Measurements from ENCODE around the gene WDR70. TPM values are rescaled to one million over a fixed set of nuclear protein-coding genes. Genes with fewer than 3 reads are reported as not detected.
"Not testable (repeated sequence)": the region's sequence is repeated elsewhere in the genome, so short reads cannot be mapped to it uniquely, and the experiment has no call there.

Gene WDR70
- total RNA-seq: 10 to 100 TPM; 35.2 to 38.8 TPM
- total RNA-seq: 39.4 to 62.6 reads per million in 2 donors

GRCh38 chr5:37379100-37379628, at the start of gene WDR70:
Gene WDR70 (plus strand): TSS chr5:37379318. CDS start chr5:37379368, 50 bp downstream.
- H3K27ac Mint-ChIP-seq: peak within 1 kb of the TSS; percentile 92
- peak within 1 kb of the TSS; percentile 93 for H3K4me3 Mint-ChIP-seq
- DNase-seq: peak; percentile 63 to 68 (median 67)
- H3K9me3 ChIP-seq (ENCODE audit: control insufficient read depth, low read length, poor library complexity, severe bottlenecking); H3K27me3 Mint-ChIP-seq; H3K36me3 Mint-ChIP-seq (ENCODE audit: low read depth): not testable (repeated sequence)
- peak; percentile 99 for ATAC-seq
- H3K4me1 Mint-ChIP-seq: peaks cover 10% of the 10 kb centered on the region

DNA sequence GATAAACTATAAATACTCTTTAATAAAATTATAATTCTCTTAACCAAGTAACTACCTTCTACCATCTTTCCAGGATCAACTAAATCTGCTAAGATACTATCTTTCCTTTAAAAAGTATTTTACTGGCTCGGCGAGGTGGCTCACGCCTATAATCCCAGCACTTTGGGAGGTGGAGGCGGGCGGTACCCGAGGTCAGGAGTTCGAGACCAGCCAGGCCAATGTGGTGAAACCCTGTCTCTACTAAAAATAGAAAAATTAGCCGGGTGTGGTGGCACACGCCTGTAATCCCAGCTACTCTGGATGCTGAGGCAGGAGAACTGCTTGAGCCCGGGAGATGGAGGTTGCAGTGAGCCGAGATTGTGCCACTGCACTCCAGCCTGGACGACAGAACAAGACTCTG, 44.4 kb upstream of the WDR70 start:
- H3K36me3 Mint-ChIP-seq (ENCODE audit: low read depth): not testable (repeated sequence)

DNA sequence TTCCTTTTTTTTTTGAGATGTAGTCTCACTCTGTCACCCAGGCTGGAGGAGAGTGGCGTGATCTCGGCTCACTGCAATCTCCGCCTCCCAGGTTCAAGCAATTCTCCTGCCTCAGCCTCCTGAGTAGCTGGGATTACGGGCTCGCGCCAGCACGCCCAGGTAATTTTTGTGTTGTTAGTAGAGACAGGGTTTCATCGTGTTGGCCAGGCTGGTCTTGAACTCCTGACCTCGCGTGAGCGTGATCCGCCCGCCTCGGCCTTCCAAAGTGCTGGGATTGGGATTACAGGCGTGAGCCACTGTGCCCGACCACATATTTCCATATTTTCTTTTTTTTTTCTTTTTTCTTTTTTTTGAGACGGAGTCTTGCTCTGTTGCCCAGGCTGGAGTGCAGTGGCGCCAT, 36.4 kb upstream of the WDR70 start:
- not testable (repeated sequence) for H3K27ac Mint-ChIP-seq; H3K27me3 Mint-ChIP-seq; ATAC-seq; H3K36me3 Mint-ChIP-seq (ENCODE audit: low read depth); H3K4me1 Mint-ChIP-seq; H3K4me3 Mint-ChIP-seq; H3K9me3 ChIP-seq (ENCODE audit: control insufficient read depth, low read length, poor library complexity, severe bottlenecking); DNase-seq

More for the DNA sequence above, 44.4 kb upstream of the WDR70 start:
- DNase-seq; H3K9me3 ChIP-seq (ENCODE audit: control insufficient read depth, low read length, poor library complexity, severe bottlenecking); H3K4me1 Mint-ChIP-seq; H3K4me3 Mint-ChIP-seq; H3K27me3 Mint-ChIP-seq; H3K27ac Mint-ChIP-seq; ATAC-seq: not testable (repeated sequence)

DNA sequence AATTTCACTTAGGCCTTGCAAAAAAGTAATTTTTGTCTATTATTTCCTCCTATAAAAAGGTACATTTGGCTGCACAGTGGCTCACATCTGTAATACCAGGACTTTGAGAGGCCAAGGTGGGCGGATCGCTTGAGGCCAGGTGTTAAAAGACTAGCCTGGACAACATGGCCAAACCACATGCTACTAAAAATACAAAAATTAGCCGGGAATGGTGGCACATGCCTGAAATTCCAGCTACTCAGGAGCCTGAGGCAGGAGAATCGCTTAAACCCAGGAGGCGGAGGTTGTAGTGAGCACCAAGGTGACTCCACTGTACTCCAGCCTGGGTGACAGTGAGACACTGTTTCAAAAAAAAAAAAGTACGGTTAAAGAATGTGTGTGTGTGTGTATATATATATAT, 24.0 kb upstream of the WDR70 start:
- Mint-ChIP-seq H3K4me3 (no peak overlapping the region), H3K36me3 (ENCODE audit: low read depth) (no peaks in the 10 kb centered on the region), H3K27me3 (no peaks in the 10 kb centered on the region), H3K4me1 (peaks cover 5% of the 10 kb centered on the region), H3K27ac (no peak overlapping the region)
- DNase-seq (no peak), ATAC-seq (no peak)
- no peaks in the 10 kb centered on the region for H3K9me3 ChIP-seq (ENCODE audit: control insufficient read depth, low read length, poor library complexity, severe bottlenecking)

GRCh38 chr5:37370550-37370863, 8.6 kb upstream of the WDR70 start:
- Mint-ChIP-seq H3K36me3 (ENCODE audit: low read depth) (peaks cover 2% of the 10 kb centered on the region), H3K27me3 (no peaks in the 10 kb centered on the region), H3K4me1 (peaks cover 40% of the 10 kb centered on the region), H3K27ac (peak overlapping the region; percentile 98), H3K4me3 (peak overlapping the region; percentile 97)
- ATAC-seq: peak; percentile 48
- peak in 1 of 3 donors; percentile 9 for DNase-seq
- no peaks in the 10 kb centered on the region for H3K9me3 ChIP-seq (ENCODE audit: control insufficient read depth, low read length, poor library complexity, severe bottlenecking)

DNA sequence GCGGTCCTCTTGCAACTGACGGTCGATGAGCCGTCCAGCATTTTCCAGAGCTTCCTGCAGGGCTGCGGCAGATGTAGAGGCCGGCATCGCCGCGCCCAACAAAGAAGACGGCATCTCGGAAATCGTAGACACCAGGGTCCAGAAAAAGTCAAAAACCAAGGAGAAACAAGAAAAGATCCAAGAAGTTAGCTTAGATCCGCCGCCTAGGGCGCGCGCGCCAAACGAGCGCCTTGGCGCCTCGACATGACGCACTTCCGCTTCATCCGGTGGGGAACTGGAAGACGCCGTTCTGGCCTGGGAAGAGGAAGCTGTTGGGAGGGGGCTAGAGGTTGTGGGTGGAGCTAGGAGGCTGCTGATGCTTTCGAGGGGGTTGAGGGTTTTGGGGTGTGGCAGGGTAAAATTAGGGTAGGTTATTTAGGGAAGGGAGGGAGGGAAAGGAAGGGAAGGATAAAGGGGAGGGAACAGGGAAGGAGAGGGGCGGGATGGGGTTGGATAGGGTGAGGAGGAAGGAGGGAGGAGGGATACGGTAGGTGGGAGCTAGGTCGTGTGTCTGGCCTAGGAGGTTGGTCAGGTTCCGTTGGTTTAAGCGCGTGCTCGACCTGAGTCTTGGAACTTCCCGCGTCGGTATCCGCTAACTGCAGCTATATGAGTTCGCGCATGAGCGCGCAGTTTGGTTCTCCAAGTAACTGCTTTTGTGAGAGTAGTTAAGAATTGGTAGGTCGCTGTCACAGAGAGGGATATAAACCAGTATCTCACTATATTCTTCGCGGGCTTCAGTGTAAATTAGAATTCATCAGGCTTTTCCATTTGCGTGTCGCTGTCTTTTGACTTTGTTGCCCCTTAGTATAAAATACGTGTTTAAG, 8.0 kb upstream of the WDR70 start, which contains the start of gene NUP155:
NUP155 (minus strand) TSS at position 243 of the 863 bp plus-strand sequence; CDS start at position 114, 129 bp downstream.
- H3K27me3 Mint-ChIP-seq: no peaks in the 10 kb centered on the region
- peak within 1 kb of the TSS; percentile 98 for H3K27ac Mint-ChIP-seq
- peak within 1 kb of the TSS; percentile 97 for H3K4me3 Mint-ChIP-seq
- peaks cover 2% of the 10 kb centered on the region for H3K36me3 Mint-ChIP-seq (ENCODE audit: low read depth)
- DNase-seq (peak; percentile 74 to 80 (median 76)), ATAC-seq (peak; percentile 93)
- H3K4me1 Mint-ChIP-seq: peaks cover 36% of the 10 kb centered on the region
- H3K9me3 ChIP-seq (ENCODE audit: control insufficient read depth, low read length, poor library complexity, severe bottlenecking): no peaks in the 10 kb centered on the region

DNA sequence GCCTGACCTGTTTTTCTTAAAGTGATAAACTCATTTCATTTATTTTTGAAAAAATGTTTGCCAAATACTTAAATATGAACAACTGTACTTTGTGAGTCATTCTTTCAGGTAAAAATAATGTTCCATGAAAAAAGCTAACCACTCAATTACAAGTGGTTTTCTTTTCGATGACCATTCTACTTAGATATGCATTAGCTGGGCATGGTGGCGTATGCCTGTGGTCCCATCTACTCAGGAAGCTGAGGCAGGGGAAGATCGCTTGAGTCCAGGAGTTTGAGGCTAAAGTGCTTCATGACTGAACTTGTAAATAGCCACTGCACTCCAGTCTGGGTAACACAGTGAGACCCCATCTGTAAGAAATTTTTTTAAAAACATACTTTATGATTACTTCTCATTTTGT, 4.0 kb upstream of the WDR70 start:
- H3K9me3 ChIP-seq (ENCODE audit: control insufficient read depth, low read length, poor library complexity, severe bottlenecking): no peaks in the 10 kb centered on the region
- H3K27ac Mint-ChIP-seq: no peak overlapping the region
- peaks cover 24% of the 10 kb centered on the region for H3K4me1 Mint-ChIP-seq
- no peak for ATAC-seq
- no peaks in the 10 kb centered on the region for H3K27me3 Mint-ChIP-seq
- no peak overlapping the region for H3K4me3 Mint-ChIP-seq
- DNase-seq: no peak
- peaks cover 2% of the 10 kb centered on the region for H3K36me3 Mint-ChIP-seq (ENCODE audit: low read depth)

DNA sequence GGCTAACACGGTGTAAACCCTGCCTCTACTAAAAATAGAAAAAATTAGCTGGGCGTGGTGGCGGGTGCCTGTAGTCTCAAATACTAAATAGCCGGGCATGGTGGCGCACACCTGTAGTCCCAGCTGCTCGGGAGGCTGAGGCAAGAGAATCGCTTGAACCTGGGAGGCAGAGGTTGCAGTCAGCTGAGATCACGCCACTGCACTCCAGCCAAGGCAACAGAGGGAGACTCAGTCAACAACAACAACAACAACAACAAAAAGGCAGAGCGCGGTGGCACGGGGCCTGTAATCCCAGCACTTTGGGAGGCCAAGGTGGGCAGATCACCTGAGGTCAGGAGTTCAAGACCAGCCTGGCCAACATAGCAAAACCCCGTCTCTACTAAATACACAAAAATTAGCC, 1.1 kb upstream of the WDR70 start:
- not testable (repeated sequence) for H3K36me3 Mint-ChIP-seq (ENCODE audit: low read depth); H3K27me3 Mint-ChIP-seq; DNase-seq; ATAC-seq; H3K27ac Mint-ChIP-seq; H3K4me1 Mint-ChIP-seq; H3K4me3 Mint-ChIP-seq; H3K9me3 ChIP-seq (ENCODE audit: control insufficient read depth, low read length, poor library complexity, severe bottlenecking)

DNA sequence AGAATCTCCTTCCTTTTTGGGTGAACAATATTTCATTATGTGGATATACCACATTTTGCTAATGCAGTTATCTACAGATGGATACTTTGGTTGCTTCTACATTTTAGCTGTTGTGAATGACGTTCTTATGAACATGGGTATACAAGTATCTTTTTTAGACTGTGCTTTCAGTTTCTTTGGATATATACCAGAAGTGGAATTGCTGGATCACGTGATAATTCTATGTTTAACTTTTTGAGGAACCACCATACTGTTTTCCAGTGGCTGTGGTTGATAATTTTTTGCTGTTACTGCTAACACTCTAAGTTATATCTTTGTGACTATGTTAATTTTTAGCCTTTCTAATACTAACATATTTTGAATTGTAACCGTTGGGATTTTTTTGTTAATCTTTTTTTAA, 12.5 kb downstream of the WDR70 start:
- H3K9me3 ChIP-seq (ENCODE audit: control insufficient read depth, low read length, poor library complexity, severe bottlenecking): no peaks in the 10 kb centered on the region
- Mint-ChIP-seq H3K4me3 (no peak overlapping the region), H3K27me3 (no peaks in the 10 kb centered on the region), H3K4me1 (peaks cover 18% of the 10 kb centered on the region), H3K36me3 (ENCODE audit: low read depth) (peaks cover 8% of the 10 kb centered on the region), H3K27ac (no peak overlapping the region)
- DNase-seq (no peak), ATAC-seq (no peak)

DNA sequence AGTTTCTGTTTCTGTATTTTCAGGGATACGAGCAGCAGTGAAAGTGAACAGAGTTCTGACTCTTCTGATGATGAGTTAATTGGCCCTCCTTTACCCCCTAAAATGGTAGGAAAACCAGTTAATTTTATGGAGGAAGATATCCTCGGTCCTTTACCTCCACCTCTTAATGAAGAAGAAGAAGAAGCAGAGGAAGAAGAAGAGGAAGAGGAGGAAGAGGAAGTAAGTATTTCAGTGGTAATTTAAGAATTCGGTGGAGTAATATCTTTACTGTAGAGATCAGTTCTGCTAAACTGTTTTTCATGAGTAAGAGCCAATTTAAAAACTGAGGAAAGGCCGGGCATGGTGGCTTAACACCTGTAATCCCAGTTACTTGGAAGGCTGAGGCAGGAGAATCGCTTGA, 17.2 kb downstream of the WDR70 start:
- no peak overlapping the region for H3K4me3 Mint-ChIP-seq
- H3K27me3 Mint-ChIP-seq: no peaks in the 10 kb centered on the region
- DNase-seq (no peak), ATAC-seq (no peak)
- H3K9me3 ChIP-seq (ENCODE audit: control insufficient read depth, low read length, poor library complexity, severe bottlenecking): no peaks in the 10 kb centered on the region
- H3K36me3 Mint-ChIP-seq (ENCODE audit: low read depth): peaks cover 15% of the 10 kb centered on the region
- no peak overlapping the region for H3K27ac Mint-ChIP-seq
- peaks cover 15% of the 10 kb centered on the region for H3K4me1 Mint-ChIP-seq

DNA sequence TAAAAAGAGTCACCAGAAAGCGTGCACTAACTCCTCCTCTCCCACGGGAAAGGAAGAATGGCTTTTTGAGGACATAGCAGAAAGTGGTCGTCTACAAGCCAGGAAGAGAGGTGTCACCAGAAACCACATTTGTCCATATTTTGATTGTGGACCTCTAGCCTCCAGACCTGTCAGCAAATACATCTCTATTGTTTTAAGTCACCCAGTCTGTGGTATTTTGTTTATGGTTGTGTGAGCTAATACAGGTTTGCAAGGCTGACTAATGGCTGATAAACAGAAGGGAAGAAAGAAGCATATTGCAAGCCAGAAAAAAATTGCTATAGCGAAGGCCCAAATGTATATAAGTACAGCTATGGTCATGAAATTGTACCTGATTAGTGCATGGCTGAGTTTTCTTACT, 21.4 kb downstream of the WDR70 start:
- Mint-ChIP-seq H3K27ac (no peak overlapping the region), H3K27me3 (no peaks in the 10 kb centered on the region), H3K4me1 (peaks cover 13% of the 10 kb centered on the region), H3K36me3 (ENCODE audit: low read depth) (peaks cover 9% of the 10 kb centered on the region), H3K4me3 (no peak overlapping the region)
- no peaks in the 10 kb centered on the region for H3K9me3 ChIP-seq (ENCODE audit: control insufficient read depth, low read length, poor library complexity, severe bottlenecking)
- ATAC-seq: no peak
- no peak for DNase-seq

GRCh38 chr5:37412515-37412914, 33.4 kb downstream of the WDR70 start:
- H3K27me3 Mint-ChIP-seq: no peaks in the 10 kb centered on the region

GRCh38 chr5:37415456-37415855, 36.3 kb downstream of the WDR70 start:
- ATAC-seq; H3K27ac Mint-ChIP-seq; H3K36me3 Mint-ChIP-seq (ENCODE audit: low read depth); H3K27me3 Mint-ChIP-seq; H3K4me3 Mint-ChIP-seq; H3K9me3 ChIP-seq (ENCODE audit: control insufficient read depth, low read length, poor library complexity, severe bottlenecking); H3K4me1 Mint-ChIP-seq; DNase-seq: not testable (repeated sequence)

More at GRCh38 chr5:37412515-37412914, 33.4 kb downstream of the WDR70 start:
- Mint-ChIP-seq H3K27ac (no peak overlapping the region), H3K36me3 (ENCODE audit: low read depth) (peaks cover 2% of the 10 kb centered on the region), H3K4me1 (peaks cover 5% of the 10 kb centered on the region), H3K4me3 (no peak overlapping the region)
- ATAC-seq: no peak
- DNase-seq: no peak
- no peaks in the 10 kb centered on the region for H3K9me3 ChIP-seq (ENCODE audit: control insufficient read depth, low read length, poor library complexity, severe bottlenecking)

DNA sequence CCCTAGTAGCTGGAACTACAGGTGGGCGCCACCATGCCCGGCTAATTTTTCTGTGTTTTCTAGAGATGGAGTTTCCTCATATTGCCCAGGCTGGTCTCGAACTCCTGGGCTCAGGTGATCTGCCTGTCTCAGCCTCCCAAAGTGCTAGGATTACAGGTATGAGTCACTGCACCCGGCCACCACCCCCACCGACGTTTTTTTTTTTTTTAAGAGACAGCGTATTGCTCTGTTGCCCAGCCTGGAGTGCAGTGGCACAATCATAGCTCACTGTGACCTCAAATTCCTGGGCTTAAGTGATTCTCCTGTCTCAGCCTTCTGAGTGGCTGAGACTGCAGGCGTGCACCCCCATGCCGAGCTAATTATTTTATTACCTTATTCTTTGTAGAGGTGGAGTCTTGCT, 38.2 kb downstream of the WDR70 start:
- Mint-ChIP-seq H3K4me3 (no peak overlapping the region), H3K36me3 (ENCODE audit: low read depth) (peaks cover 2% of the 10 kb centered on the region), H3K27me3 (no peaks in the 10 kb centered on the region), H3K4me1 (peaks cover 8% of the 10 kb centered on the region), H3K27ac (no peak overlapping the region)
- DNase-seq (no peak), ATAC-seq (no peak)
- H3K9me3 ChIP-seq (ENCODE audit: control insufficient read depth, low read length, poor library complexity, severe bottlenecking): no peaks in the 10 kb centered on the region

Measured in T-helper 17 cell (primary cell).